Glutamatergic neuron (in vitro differentiated cells): ENCODE data around the gene GMDS. TPM values are rescaled to one million over a fixed set of nuclear protein-coding genes. Genes with fewer than 3 reads are reported as not detected.

Experiments used
- DNase-seq: peaks from one replicate; pipeline ENCODE4 v3.0.0; 2022
- H3K27ac Mint-ChIP-seq: one replicate; pipeline ENCODE4 v1.8.0; 2020; ENCODE audit warnings: mild to moderate bottlenecking, mixed read lengths, inconsistent platforms; ENCODE audit not compliant: unreplicated experiment
- H3K27me3 Mint-ChIP-seq: one replicate; pipeline ENCODE4 v1.8.0; 2020; ENCODE audit warnings: mild to moderate bottlenecking, moderate library complexity, mixed read lengths, inconsistent platforms; ENCODE audit not compliant: unreplicated experiment
- H3K36me3 Mint-ChIP-seq: one replicate; pipeline ENCODE4 v1.8.0; 2020; ENCODE audit warnings: mild to moderate bottlenecking, mixed read lengths, inconsistent platforms; ENCODE audit not compliant: unreplicated experiment
- H3K4me1 Mint-ChIP-seq: one replicate; pipeline ENCODE4 v1.8.0; 2020; ENCODE audit warnings: mild to moderate bottlenecking, low read depth, mixed read lengths, inconsistent platforms; ENCODE audit not compliant: unreplicated experiment
- H3K4me3 Mint-ChIP-seq: one replicate; pipeline ENCODE4 v1.8.0; 2020; ENCODE audit warnings: mild to moderate bottlenecking, mixed read lengths, inconsistent platforms; ENCODE audit not compliant: unreplicated experiment
- H3K9me3 Mint-ChIP-seq: one replicate; pipeline ENCODE4 v1.8.0; 2020; ENCODE audit warnings: mild to moderate bottlenecking, moderate library complexity, mixed read lengths, inconsistent platforms; ENCODE audit not compliant: unreplicated experiment
- total RNA-seq: library from RNA; stranded (reverse); fragmentation: NEBNext Ultra II Directional; extraction: Animal tissue kit (Norgen Biotek cat#: 25700); gene quantifications from one replicate; pipeline ENCODE4 v1.2.1, GENCODE V29; 2021; ENCODE audit not compliant: unreplicated experiment
- TF ChIP-seq, protein P1 (sequence below): fragments of 200-600 bp; sonication (generic); IDR thresholded peaks from one replicate; pipeline ENCODE4 v1.5.0; 2021; ENCODE audit not compliant: partially characterized antibody, unreplicated experiment

GMDS gene
- total RNA-seq, 1 donor from 2014 or later: 8.9 TPM

DNA sequence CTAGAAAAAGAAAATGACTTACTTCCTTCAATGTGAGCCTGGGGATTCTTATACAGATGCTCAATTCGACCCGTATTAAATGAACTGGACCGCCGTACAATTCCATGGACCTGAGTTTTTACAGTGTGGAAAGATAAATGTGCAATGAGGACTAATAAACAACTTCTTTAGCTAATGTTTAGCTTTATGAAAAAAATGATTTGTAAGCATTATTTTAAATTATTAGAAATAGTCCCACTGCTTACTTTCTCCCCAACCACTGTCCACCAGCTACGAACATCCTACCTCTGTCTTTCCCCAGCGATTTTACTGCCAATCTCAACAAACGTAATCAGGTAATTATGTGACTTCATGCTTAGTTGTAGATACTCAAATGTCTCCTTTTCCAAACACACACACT, 128.0 kb downstream of the GMDS start:
- H3K4me1 Mint-ChIP-seq: peaks cover 7% of the 10 kb centered on the region
- peak overlapping the region; percentile 3 for H3K27ac Mint-ChIP-seq
- TF ChIP-seq, protein P1, sequence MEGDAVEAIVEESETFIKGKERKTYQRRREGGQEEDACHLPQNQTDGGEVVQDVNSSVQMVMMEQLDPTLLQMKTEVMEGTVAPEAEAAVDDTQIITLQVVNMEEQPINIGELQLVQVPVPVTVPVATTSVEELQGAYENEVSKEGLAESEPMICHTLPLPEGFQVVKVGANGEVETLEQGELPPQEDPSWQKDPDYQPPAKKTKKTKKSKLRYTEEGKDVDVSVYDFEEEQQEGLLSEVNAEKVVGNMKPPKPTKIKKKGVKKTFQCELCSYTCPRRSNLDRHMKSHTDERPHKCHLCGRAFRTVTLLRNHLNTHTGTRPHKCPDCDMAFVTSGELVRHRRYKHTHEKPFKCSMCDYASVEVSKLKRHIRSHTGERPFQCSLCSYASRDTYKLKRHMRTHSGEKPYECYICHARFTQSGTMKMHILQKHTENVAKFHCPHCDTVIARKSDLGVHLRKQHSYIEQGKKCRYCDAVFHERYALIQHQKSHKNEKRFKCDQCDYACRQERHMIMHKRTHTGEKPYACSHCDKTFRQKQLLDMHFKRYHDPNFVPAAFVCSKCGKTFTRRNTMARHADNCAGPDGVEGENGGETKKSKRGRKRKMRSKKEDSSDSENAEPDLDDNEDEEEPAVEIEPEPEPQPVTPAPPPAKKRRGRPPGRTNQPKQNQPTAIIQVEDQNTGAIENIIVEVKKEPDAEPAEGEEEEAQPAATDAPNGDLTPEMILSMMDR: no peak
- H3K27me3 Mint-ChIP-seq: no peaks in the 10 kb centered on the region
- no peak overlapping the region for H3K4me3 Mint-ChIP-seq
- H3K9me3 Mint-ChIP-seq: peaks cover 2% of the 10 kb centered on the region
- no peak for DNase-seq
- H3K36me3 Mint-ChIP-seq: peaks cover 9% of the 10 kb centered on the region

DNA sequence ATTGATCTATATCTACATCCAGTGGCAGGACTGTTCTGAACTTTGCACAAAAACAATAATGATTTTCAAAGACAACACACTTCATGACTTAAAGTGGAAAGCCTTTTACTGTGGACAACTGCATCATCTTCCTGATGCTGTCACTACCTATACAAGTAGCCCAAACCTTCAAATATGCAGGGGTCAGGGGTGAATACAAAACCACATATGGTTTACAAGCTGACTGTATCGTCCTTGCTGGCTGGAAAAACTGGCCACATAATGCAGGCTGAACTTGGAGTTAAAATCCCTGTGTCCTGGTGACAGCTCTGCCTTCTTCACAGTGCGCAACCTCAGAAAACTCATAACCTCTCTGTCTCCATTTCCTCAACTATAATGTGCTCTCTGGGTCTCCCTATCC, 128.9 kb downstream of the GMDS start:
- no peaks in the 10 kb centered on the region for H3K9me3 Mint-ChIP-seq
- H3K4me1 Mint-ChIP-seq: peaks cover 10% of the 10 kb centered on the region
- DNase-seq: no peak
- H3K27me3 Mint-ChIP-seq: no peaks in the 10 kb centered on the region
- TF ChIP-seq, protein P1: no peak
- H3K27ac Mint-ChIP-seq: no peak overlapping the region
- peaks cover 9% of the 10 kb centered on the region for H3K36me3 Mint-ChIP-seq
- H3K4me3 Mint-ChIP-seq: no peak overlapping the region

DNA sequence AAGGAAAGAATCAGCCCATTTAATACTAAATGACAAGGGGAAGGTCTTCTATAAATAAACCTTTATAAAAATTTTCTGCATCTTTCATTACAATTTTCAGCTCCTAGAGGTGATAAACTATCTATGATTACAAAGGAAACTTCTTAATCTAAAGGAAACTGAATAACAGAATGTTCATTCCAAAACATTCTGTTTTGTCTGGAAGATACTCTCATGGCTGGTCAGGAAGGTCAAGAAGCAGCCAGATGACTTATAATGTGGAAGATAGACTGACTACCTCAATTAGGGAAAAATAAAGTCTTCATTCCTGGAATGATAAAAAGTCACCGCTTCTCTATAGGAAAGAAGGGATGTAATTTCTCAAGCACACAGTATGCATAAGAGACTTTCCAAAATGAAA, 131.3 kb downstream of the GMDS start:
- no peak overlapping the region for H3K27ac Mint-ChIP-seq
- TF ChIP-seq, protein P1: no peak
- H3K36me3 Mint-ChIP-seq: peaks cover 9% of the 10 kb centered on the region
- H3K27me3 Mint-ChIP-seq: no peaks in the 10 kb centered on the region
- no peak for DNase-seq
- no peaks in the 10 kb centered on the region for H3K9me3 Mint-ChIP-seq
- H3K4me3 Mint-ChIP-seq: no peak overlapping the region
- H3K4me1 Mint-ChIP-seq: peaks cover 17% of the 10 kb centered on the region

DNA sequence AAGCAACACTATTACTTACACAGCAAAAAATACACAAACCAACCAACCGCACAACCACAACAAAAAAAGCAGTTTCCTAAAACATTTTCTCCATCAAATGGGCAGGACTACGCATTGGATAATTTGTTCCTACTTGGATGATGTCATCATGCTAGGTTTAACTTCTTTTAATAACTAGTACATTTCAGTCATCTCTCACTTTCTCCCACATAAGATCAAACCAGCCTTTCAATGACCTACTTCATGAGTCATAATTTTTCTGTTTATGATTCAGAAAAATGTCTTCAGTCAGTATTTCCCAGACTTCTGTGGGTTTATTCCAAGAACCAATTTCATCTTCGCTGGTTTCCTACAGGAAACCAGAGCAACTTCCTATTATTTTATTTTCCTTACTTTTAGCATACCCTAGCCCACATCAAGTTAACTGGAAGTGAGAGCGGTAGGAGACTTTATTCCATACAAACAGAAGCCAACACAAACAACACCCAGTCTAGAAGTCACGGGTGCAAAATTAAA, 134.2 kb downstream of the GMDS start:
- peaks cover 9% of the 10 kb centered on the region for H3K36me3 Mint-ChIP-seq
- H3K4me1 Mint-ChIP-seq: peaks cover 18% of the 10 kb centered on the region
- no peaks in the 10 kb centered on the region for H3K27me3 Mint-ChIP-seq
- TF ChIP-seq, protein P1: no peak
- no peak overlapping the region for H3K27ac Mint-ChIP-seq
- DNase-seq: no peak
- no peaks in the 10 kb centered on the region for H3K9me3 Mint-ChIP-seq
- H3K4me3 Mint-ChIP-seq: no peak overlapping the region

DNA sequence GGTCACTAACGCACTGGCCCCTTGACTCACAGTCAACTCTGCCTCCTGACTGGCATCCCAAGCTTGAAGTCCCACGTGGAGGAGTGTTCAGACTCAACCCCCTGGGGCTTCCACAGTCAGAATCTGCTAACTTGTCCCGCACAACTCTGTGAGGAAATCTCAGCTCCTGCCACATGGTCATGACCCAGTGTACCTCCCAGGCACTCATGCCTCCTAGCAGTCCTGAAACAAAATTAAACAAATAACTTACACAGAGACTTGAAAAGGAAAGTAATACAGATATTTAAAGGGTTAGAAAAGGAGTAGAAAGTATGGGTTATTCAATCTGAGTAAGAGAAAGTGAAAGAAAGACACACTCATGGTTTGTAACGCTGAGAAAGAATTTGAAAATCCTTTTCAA, 134.9 kb downstream of the GMDS start:
- Mint-ChIP-seq H3K9me3 (no peaks in the 10 kb centered on the region), H3K4me1 (peaks cover 18% of the 10 kb centered on the region), H3K27ac (peak overlapping the region; percentile 9), H3K36me3 (peaks cover 9% of the 10 kb centered on the region), H3K4me3 (no peak overlapping the region), H3K27me3 (no peaks in the 10 kb centered on the region)
- TF ChIP-seq, protein P1: no peak
- DNase-seq: no peak
